HG03280 (cell line): ENCODE results near the gene PDCD2L.
"Not testable (repeated sequence)": the region's sequence is repeated elsewhere in the genome, so short reads cannot be mapped to it uniquely, and the experiment has no call there.

Experiments
- ATAC-seq: cut with Tn5 transposase; IDR thresholded peaks from one replicate; pipeline ENCODE4 v1.9.1; 2021; ENCODE audit warnings: mild to moderate bottlenecking, moderate library complexity; ENCODE audit not compliant: unreplicated experiment

Gene PDCD2L

DNA sequence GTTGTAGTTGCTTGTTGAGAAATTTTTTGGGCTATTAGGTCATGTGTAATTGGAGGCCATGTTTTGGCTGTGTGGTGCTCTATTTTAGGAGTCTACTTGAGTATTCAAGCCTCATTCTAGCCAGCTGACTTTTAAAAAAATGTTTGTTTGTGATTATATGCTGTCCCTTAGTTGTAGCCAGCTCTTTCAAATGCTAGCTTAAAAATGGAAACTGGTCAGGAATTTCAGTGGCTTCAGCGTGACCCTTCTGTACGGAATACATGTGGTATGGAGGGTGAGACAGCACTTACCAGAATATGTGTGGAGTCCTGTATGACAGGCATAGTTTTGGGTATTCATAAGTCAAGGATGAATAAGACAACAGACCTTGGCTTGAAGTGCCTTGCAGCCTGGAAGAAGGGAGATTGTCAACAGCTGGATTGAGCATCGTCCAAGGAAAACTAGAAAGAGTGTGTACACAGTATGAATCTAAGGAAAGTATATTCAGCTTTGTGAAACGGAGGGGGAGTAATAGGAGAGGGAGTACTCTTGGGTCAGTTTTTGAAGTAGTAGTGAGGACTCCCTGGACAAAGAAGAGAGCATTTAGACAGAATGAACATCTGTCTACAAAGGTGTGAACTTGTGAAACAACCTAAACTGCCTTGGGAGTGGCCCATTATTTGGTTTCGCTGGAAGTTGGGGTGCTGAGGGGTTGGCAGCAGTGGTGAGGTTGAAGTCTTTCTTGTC lies 57.3 kb downstream of the PDCD2L start:
- ATAC-seq = no peak

DNA sequence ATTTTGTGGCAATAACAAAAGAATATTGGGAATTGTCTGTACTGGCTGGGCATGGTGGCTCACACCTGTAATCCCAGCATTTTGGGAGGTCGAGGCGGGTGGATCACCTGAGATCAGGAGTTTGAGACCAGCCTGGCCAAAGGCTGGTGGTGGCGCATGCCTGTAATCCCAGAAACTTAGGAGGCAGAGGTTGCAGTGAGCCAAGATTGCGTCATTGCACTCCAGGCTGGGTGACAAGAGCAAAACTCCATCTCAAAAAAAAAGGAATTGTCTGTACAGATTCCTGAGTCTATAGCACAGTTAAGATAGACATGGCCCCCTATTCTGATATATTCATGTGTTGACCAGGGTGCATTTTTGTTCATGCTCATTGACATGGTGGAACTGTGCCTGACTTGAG lies 60.6 kb downstream of the PDCD2L start:
- ATAC-seq = not testable (repeated sequence)

DNA sequence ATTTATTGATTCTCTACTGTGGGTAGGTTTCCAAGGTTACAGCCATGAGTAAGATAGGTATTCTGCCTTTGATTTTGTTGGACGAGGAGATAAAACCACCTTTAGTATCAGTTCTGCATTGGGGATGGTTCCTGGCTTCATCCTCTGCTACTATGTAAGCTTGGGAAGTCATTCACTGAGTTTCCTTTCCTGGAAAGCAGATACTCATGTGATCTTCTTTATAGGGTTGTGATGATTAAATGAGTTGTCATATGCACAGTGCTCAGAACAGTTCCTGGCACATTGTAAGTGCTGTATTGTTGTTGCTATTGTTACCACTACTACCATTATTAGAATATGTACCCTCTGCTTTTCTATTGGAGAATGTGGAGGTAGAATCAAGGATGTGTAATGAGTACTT lies 64.2 kb downstream of the PDCD2L start:
- no peak for ATAC-seq

DNA sequence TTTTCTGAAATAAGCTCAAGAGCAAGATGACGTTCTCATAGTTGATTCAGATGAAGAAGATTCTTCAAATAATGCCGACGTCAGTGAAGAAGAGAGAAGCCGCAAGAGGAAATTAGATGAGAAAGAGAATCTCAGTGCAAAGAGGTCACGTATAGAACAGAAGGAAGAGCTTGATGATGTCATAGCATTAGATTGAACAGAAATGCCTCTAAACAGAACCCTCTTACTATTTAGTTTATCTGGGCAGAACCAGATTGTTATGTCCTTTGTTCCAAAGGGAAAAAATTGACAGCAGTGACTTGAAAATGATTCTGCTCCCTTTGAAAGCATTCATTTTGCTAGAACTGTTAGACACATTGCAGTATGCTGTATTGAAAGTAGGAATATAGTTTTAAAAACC lies 64.8 kb downstream of the PDCD2L start:
- ATAC-seq = not testable (repeated sequence)

DNA sequence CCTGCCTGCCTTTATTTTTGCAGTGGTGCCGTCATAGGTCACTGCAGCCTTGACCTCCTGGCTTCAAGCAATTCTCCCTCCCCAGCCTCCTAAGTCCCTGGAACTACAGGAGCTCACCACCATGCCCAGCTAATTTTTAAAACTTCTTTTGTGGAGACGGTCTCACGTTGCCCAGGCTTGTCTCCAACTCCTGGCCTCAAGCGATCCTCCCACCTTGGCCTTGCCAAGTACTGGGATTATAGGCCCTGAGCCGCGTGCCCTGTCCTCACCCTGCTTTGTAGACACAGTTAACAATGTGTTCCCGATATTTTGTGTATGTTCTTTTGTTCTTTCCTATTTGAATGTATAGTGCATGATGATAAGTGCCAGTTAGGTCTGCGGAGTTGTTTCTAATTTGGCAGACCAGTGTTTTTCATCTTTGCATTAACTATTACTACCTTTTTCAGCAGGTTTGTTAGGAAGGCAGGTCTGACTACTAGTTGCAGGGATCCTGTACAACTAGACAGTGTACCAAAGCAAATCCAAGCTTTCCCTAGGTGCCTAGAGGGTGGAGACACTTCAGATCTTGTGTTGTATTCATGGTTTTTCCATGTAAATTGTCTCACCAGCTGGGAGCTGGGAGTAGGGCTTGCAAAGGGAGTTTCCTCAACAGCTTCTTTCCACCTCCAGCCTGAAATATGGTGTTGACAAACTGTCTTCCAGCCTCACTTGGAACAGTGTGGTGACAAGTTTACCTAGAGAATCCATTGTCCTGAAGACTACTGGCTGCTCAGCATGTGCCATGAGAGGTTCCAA lies 67.9 kb downstream of the PDCD2L start:
- no peak for ATAC-seq

DNA sequence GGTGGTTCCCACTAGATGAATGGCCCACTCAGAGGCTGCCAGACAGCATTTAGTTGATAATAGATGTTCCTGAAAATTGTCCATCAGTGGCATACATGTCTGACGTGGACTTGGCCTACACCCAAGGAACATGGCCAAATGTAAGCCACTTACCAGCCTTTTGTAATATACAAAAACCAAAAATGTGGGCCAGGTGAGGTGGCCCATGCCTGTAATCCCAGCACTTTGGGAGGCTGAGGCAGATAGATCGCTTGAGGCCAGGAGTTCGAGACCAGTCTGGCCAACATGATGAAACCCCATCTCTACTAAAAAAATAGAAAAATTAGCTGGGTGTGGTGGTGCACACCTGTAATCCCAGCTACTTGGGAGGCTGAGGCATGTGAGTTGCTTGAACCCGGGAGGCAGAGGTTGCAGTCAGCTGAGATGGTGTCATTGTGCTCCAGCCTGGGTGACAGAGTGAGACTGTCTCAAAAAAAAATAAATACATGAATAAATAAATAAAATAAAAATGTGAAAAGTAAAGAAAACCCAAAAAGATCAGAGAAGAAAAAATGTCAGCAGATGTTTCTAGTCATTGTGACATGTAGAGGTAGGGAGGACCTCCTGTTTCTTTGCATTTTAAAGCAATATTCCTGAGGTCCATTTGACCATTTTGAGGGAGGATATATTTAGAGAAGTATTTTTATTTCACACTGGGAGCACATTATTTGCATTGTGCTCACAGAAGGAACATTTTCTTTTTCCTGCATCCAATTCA lies 70.2 kb downstream of the PDCD2L start:
- no peak for ATAC-seq

DNA sequence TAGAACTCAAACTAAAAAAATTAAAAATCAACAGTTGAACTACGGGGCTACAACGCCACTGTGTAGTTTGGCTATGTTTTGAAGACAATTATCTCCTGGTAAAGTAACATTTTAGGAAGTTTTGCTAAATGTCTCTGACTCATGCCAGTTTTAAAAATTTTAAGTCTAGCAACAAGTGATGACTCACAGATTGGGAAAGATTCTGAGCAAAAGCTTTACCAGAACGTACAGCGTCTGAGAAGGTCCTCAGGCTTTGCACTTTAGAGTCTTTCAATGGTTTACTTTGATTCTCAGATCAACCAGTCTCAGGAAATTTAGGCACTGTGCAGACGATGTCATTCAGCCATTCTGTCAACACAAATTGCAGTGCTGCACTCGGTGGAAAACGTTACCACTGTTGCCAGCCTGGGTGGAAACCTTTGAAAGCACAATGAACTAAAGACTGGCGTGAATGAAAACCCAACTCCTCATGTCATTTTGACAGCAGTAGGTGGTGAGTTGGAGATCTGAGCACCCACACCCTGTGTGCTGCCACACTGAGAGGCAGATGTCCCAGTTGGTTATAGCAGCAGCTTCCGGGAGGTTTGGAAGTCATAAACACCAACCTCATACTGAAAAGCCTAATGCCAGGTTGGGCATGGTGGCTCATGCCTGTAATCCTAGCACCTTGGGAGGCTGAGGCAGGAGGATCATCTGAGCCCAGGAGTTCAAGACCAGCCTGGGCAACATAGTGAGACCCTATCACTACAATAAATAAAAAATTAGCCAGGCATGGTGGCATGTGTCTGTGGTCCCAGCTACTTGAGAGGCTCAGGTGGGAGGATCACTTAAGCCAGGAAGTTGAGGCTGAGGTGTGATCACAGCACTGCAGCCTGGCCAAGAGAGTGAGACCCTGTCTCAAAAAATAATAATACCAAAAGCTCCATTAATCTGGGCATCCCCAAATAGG lies 71.1 kb downstream of the PDCD2L start:
- ATAC-seq = no peak
